GM19438 (cell line): ENCODE data around the gene FBXW11.

Experiments
- ATAC-seq: cut with Tn5 transposase; IDR thresholded peaks from one replicate; pipeline ENCODE4 v1.9.1; 2021; ENCODE audit warnings: low read depth; ENCODE audit not compliant: unreplicated experiment

FBXW11 gene

DNA sequence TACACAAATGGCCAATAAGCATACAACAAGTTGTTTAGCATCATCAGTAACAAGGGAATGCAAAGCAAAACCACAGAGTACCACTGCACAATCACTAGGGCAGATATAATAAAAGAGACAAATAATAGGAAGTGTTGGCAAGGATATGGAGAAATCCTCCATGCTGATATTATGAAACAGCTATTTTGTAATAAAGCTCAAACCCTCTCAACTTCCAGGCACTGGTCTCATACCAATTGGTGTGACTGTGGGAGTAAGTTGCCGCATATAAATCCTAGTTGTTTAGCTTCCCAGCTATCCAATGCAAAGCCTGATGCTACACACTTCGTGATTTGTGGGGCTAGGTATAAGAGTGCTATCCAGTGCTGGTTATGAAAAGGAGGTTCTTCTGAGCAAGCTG lies 132.2 kb downstream of the FBXW11 start:
- ATAC-seq: no peak

GRCh38 chr5:171872666-171873065 lies 133.8 kb downstream of the FBXW11 start:
- ATAC-seq: no peak

- no peak for ATAC-seq
Observed at GRCh38 chr5:171871711-171872110, 134.7 kb downstream of the FBXW11 start.

GRCh38 chr5:171869956-171870355 lies 136.5 kb downstream of the FBXW11 start:
- ATAC-seq: no peak

DNA sequence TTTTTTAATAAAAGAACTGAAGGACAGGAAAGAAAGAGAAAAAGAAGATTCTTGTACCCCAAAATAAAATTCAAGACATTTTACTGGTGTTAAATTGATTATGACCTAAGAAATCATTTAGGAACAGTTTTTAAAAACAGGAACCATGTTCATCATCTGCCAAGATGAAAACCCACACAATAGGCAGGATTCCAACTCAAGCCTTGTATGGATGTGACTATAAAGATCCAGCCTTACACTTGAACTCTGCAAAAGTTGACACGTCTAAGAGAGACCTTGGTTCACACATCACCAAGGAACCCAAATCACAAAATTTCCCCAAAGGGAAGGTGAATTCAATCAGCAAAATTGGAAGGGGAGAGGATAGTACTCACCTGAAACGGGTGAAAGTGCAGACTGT lies 138.2 kb downstream of the FBXW11 start:
- ATAC-seq: no peak

DNA sequence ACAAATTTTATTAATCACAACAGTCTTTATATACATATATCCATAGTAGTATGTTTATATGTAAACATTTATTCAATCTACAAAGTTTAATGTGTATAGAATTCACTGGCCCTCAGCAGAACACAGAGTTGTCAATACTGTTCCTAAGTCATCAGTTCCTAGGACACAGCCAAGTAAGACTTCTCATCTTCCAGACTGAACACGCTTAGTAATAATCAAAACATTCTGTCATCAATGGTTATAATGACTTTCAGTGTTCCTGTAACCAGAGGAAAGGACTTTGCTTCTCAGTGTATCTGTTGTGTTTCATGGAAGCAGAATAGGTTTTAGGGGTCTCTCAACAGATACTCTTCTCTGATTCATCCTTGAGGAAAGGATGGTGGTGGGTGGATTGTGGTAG lies 138.7 kb downstream of the FBXW11 start:
- no peak for ATAC-seq

- ATAC-seq: no peak
Observed at GRCh38 chr5:171865471-171865870, 141.0 kb downstream of the FBXW11 start.

DNA sequence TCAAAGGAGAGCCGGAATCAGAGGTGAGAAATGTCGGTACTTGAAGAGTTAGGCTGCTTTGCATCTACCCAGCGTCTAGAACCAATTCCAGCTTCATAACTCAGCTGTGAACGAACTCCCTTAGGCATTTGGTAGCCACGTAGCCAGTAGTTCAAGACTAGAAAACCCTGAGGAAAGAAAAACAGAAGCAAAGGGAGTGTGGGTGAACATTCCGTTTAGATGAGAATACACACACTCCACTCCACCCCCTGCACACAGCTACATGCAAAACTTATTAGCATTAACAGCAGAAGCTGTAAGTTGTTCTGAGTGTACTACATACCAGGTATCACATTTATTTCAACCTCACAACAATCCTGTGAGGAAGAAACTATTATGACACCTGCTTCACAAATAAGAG lies 142.5 kb downstream of the FBXW11 start:
- ATAC-seq: no peak

- ATAC-seq: no peak
Observed at GRCh38 chr5:171862624-171863023, 143.8 kb downstream of the FBXW11 start.

DNA sequence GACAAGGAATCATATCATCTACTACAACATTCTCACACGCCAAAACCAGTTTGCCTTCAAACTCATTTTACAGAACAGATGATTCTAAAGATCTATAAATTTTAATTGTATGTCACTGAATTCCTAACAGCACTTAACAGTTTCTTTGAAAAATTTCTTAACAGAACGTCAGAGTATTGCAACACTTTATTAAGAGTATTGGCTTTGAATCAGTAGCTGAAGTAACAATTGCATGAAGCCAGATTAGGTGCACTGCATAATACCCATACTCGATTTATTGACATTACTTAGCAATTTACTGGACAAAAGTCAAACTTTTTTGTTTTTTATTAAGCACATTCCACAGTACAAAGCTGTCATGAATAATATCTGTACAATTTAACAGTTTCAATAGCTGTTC lies 145.1 kb downstream of the FBXW11 start:
- ATAC-seq: no peak

- no peak for ATAC-seq
Observed at GRCh38 chr5:171858303-171858702, 148.1 kb downstream of the FBXW11 start.

DNA sequence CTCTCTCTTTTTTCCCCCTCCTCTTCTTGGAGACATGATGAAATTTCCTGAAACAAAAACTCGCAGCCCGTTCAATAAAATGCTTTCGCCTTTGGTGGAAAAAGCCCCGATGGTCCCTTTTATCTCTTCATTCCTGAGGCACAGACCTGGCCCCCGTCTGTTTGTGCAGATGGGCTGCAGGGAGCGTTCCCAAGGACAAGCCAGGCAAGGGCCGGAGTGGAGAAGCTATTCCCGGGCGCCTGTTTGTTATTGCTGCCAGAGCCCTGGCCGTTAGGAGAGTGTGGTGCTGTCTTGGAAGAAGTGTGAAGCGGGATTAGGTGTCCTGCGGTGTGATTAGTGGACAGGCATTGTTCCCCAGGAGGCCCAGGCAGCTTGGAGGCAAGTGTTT lies 149.0 kb downstream of the FBXW11 start:
- ATAC-seq: no peak

DNA sequence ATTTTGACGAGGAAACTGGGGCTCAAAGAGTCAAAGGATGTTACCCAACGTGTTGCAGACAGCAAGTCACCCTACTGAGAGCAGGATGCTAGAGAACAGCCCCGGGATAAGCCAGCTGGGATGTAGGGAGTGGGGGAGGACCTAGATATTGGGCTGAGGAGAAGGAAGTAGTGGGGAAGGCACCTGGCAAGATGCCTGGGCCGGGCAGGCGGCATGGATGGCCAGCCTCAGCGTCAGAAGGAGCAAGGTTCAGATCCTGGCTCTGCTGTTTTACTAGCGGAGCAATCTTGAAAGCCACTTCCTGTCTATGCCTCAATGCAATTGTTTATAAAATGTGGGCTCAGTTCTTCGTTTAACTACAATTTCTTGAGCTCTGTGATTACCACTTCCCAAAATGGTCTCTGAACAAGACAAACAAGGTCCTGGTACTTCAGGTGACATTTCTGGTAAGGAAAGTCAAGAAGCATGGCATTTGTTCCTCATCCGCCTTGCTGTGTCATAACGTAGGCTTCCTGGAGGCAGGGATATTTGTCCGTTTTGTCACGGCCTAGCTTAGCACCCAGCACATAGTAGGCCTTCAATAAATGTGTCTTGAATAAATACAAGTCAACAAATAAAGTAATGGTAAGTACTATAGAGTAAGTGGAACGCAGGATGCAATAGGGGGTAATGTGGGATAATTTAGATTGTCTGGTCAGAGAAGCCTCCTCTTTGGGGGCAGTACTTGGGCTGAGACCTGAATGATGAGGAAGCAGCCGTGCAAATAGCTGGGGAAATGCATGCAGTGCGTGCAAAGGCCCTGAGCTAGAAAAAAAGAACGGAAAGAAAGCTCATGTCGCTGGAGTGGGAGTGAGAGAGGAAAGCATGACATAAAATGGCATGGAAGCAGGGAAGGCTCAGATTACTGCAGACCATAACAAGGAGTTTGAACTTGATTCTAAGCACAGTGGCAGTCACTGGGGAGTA lies 150.4 kb downstream of the FBXW11 start:
- no peak for ATAC-seq

GRCh38 chr5:171855265-171855664 lies 151.2 kb downstream of the FBXW11 start:
- ATAC-seq: no peak

DNA sequence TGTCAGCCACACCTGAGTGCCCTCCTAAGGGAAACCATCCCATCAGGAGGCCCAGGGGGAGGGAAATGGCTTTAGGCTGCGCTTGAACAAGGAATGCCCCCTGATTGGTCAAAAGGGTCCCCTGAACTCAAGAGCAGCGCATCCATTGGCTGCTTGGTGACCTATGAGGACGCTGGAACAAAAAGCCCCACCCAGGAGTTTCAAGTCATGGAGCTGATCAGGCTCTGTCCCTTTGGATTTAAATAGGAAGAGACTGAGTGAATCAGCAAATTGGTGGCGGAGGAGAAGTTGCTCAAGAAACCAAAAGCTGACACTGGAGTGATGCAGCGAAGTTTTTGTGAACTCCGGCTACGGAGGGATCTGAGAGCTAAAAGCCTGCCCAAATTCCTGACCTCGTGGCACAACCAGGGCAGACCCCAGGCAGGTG lies 154.2 kb downstream of the FBXW11 start:
- ATAC-seq: no peak

GRCh38 chr5:171851251-171851650 lies 155.2 kb downstream of the FBXW11 start:
- ATAC-seq: no peak

- no peak for ATAC-seq
Observed at GRCh38 chr5:171850324-171850947, 156.0 kb downstream of the FBXW11 start.

DNA sequence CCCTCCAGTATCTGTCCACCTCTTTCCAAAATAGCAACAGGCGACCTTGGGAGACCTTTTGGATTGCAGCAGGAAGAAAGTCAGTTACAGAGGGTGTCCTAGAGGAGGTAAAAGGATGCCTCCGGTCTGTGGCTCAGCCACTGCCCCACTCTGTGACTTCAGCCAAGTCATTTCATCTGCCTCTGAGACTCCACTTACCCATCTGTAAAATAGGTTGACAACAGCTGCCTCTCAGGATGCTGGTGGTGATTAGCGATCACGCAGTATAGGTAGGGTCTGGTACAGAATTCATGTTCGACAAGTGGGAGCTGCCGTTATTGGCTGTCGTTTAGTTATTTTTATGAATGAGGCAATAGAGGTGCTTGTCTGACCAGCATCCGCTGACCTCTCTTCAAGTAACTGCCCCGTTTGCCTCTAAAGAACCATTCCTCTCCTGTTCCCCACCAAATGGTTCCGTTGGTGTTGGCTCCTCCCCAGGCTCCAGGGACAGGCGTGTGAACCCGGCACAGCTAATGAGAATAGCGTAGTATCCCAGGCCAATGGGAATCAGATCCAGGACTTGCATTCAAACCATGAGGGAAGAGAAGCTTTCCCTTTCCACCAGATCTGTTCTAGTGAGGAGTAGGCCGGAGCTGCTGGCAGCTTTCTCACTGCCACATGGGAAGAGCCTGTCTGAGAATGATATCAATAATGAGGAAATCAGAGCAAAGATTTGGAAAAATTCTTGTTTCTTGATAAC lies 156.7 kb downstream of the FBXW11 start:
- ATAC-seq: no peak

DNA sequence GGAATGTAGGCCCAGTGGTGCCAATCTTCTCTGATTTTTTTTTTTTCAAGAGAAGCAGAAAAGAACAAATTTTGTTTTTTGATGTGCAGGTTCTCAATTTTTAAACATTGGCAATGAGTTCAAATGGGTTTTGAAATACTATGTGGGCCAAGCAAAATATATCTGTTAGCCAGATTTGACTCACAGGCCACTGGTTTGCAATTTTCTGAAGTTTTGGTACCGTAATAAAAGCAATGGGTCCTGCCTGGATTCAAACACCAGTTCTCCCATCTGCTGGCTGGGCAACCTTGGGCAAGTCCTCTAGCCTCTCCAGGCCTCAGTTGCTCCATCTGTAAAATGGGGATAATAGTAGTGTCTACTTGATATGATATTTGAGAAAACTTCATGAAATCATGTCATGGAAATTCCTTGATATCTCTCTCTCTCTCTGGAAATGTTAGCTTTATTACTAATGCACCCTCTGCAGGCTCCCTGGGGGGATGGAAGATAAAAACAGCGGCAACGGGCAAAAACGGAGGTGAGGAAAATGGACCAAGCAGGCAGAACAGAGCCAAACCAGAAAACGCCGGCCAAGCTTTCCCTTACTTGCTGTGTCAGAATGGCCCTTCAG lies 157.4 kb downstream of the FBXW11 start:
- ATAC-seq: no peak

GRCh38 chr5:171848486-171848885 lies 158.0 kb downstream of the FBXW11 start:
- ATAC-seq: no peak

GRCh38 chr5:171848006-171848405 lies 158.4 kb downstream of the FBXW11 start:
- no peak for ATAC-seq
